SU-DHL-6 (cell line): Measurements from ENCODE around the gene PSMF1.
A peak's percentile ranks its signal among the peaks of the same experiment; 100 is the strongest.

Experiments used
- H2AFZ ChIP-seq: fragments of 200-600 bp; sonication (generic); 2 replicates; pipeline ENCODE4 v1.6.1; 2014; ENCODE audit warnings: low read depth, mild to moderate bottlenecking, moderate library complexity, mixed read lengths, antibody characterized with exemption, low read length; ENCODE audit not compliant: severe bottlenecking
- H3F3A ChIP-seq: fragments of 200-600 bp; shearing (Covaris generic); 2 replicates; pipeline ENCODE4 v1.6.0; 2016; ENCODE audit warnings: antibody characterized with exemption, mild to moderate bottlenecking; ENCODE audit not compliant: insufficient read depth
- H3K27ac ChIP-seq: fragments of 200-600 bp; sonication (generic); 2 replicates; pipeline ENCODE4 v1.5.1; 2016; ENCODE audit warnings: low read depth, mild to moderate bottlenecking, low read length, moderate library complexity, mixed read lengths
- H3K27me3 ChIP-seq: fragments of 200-600 bp; sonication (generic), shearing (Covaris generic); 2 replicates; pipeline ENCODE4 v1.6.0; 2014; ENCODE audit warnings: mild to moderate bottlenecking, low read length
- H3K36me3 ChIP-seq: fragments of 200-600 bp; sonication (generic); 2 replicates; pipeline ENCODE4 v1.6.1; 2014; ENCODE audit warnings: mild to moderate bottlenecking, low read length, mixed read lengths
- H3K4me2 ChIP-seq: fragments of 300-600, 200-600 bp; shearing (Covaris generic), sonication (generic); 2 replicates; pipeline ENCODE4 v1.6.0; 2014; ENCODE audit warnings: low read length, low read depth, mild to moderate bottlenecking; ENCODE audit not compliant: poor library complexity, severe bottlenecking
- H3K4me3 ChIP-seq: fragments of 200-600 bp; sonication (generic); 2 replicates; pipeline ENCODE4 v1.5.1; 2014; ENCODE audit warnings: antibody characterized with exemption, low read length, mild to moderate bottlenecking, mixed read lengths; ENCODE audit not compliant: insufficient read depth, poor library complexity, severe bottlenecking
- H3K79me2 ChIP-seq: fragments of 200-600 bp; sonication (generic); 2 replicates; pipeline ENCODE4 v1.6.1; 2014; ENCODE audit warnings: mild to moderate bottlenecking, low read length, moderate library complexity; ENCODE audit not compliant: insufficient read depth
- H3K9ac ChIP-seq: fragments of 200-600 bp; sonication (generic); 2 replicates; pipeline ENCODE4 v1.7.0; 2014; ENCODE audit warnings: mild to moderate bottlenecking, low read length
- H3K9me2 ChIP-seq: fragments of 200-600 bp; sonication (generic); replicated peaks from 2 replicates; pipeline ENCODE4 v1.6.1; 2014; ENCODE audit warnings: low read length; ENCODE audit not compliant: insufficient read depth
- H3K9me3 ChIP-seq: fragments of 200-600 bp; sonication (generic); 2 replicates; pipeline ENCODE4 v1.6.1; 2014; ENCODE audit warnings: low read length, mixed read lengths; ENCODE audit not compliant: insufficient read depth
- H4K20me1 ChIP-seq: fragments of 200-600 bp; sonication (generic); 2 replicates; pipeline ENCODE4 v1.6.1; 2014; ENCODE audit warnings: low read depth, mild to moderate bottlenecking, antibody characterized with exemption, low read length, moderate library complexity, mixed read lengths
- EZH2phosphoT487 ChIP-seq: fragments of 200-600 bp; sonication (generic), shearing (Covaris generic); conservative IDR thresholded peaks from 2 replicates; pipeline ENCODE4 v1.6.1; 2018; ENCODE audit warnings: mild to moderate bottlenecking, antibody characterized with exemption, low read length, moderate library complexity, mixed read lengths
- TF ChIP-seq, protein P1 (sequence below): fragments of 200-600 bp; sonication (generic); IDR thresholded peaks from one replicate; pipeline ENCODE4 v1.5.1; 2017; ENCODE audit warnings: antibody characterized with exemption, mild to moderate bottlenecking, low read length, moderate library complexity; ENCODE audit not compliant: insufficient read depth, poor library complexity, severe bottlenecking

PSMF1 gene

DNA sequence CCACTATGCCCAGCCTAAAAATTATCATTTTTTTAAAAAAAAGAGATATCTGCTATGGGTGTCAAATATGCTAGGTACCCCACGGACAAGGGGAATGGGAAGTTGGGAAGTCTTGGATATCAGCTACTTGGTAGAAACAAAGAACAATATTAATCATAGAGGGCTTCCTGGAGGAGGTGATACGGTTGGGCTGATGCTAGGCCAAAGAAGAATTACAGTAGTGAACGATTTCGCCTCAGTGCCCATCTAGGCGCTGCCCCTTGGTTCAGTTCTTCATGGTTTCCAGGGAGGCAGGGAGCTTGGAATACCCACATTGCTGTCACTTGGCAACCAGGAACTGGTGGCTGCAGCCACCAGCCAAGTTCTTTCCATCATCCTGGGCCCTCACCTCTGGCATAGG lies 5.5 kb upstream of the PSMF1 start:
- Histone ChIP-seq H3K27me3 (no peaks in the 10 kb centered on the region), H2AFZ (no peak overlapping the region), H3F3A (no peaks in the 10 kb centered on the region), H3K9me3 (no peaks in the 10 kb centered on the region), H3K4me2 (no peak overlapping the region), H3K9ac (no peak overlapping the region), H3K36me3 (no peaks in the 10 kb centered on the region), H3K79me2 (no peaks in the 10 kb centered on the region), H3K27ac (no peak overlapping the region), H3K4me3 (no peak overlapping the region), H4K20me1 (no peaks in the 10 kb centered on the region), H3K9me2 (no peaks in the 10 kb centered on the region)
- TF ChIP-seq EZH2phosphoT487, result no peak
- TF ChIP-seq, protein P1, sequence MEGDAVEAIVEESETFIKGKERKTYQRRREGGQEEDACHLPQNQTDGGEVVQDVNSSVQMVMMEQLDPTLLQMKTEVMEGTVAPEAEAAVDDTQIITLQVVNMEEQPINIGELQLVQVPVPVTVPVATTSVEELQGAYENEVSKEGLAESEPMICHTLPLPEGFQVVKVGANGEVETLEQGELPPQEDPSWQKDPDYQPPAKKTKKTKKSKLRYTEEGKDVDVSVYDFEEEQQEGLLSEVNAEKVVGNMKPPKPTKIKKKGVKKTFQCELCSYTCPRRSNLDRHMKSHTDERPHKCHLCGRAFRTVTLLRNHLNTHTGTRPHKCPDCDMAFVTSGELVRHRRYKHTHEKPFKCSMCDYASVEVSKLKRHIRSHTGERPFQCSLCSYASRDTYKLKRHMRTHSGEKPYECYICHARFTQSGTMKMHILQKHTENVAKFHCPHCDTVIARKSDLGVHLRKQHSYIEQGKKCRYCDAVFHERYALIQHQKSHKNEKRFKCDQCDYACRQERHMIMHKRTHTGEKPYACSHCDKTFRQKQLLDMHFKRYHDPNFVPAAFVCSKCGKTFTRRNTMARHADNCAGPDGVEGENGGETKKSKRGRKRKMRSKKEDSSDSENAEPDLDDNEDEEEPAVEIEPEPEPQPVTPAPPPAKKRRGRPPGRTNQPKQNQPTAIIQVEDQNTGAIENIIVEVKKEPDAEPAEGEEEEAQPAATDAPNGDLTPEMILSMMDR, result no peak

DNA sequence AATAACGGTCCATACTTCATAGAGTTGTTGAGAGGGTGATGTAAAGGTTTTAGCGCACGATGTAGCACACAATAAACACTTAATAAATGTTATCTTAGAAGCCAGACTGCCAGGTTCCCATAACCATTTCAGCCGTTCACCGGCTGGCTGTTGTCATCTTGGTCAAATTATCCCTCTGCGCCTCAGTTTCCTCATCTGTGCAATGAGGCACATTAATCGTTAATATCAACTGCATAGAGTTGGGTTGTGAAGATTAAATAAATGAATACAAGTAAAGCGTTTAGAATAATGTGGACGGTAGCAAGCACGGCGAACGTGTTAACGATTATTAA lies 432 bp upstream of the PSMF1 start:
- Histone ChIP-seq H3K9me2 (no peaks in the 10 kb centered on the region), H3K4me3 (peak overlapping the region; percentile 85), H3K9ac (peak overlapping the region; percentile 80), H4K20me1 (no peaks in the 10 kb centered on the region), H3K4me2 (peak overlapping the region; percentile 97), H3K9me3 (no peaks in the 10 kb centered on the region), H3K79me2 (peaks cover 45% of the 10 kb centered on the region), H3K36me3 (no peaks in the 10 kb centered on the region), H3K27me3 (no peaks in the 10 kb centered on the region), H3F3A (no peaks in the 10 kb centered on the region), H3K27ac (no peak overlapping the region), H2AFZ (peak overlapping the region; percentile 65)
- no peak for TF ChIP-seq EZH2phosphoT487
- TF ChIP-seq, protein P1, result no peak

DNA sequence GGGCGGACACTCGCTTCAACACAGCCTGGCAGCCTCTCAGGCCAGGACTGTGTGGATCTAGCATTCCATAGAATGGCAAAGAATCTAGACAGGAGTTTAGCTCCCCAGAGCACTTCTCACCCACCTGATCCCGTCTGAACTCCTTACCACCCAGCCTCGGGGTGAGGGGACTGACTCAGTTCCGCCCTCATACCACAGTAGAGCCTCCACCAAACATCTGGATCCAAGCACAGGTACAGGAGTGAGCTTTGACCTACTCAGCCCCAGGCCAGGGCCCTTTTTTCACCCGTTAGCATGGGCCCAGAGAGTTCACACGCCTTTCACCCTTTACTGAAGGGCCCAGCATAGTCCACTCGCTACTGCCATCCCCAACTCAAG lies 715 bp downstream of the PSMF1 start:
- H3K36me3 ChIP-seq, result 0 out of 2 replicates have a peak, but pooled peaks cover 6% of the 10 kb centered on the region
- no peaks in the 10 kb centered on the region for H3F3A ChIP-seq
- peak overlapping the region; percentile 78 for H2AFZ ChIP-seq
- no peaks in the 10 kb centered on the region for H3K9me2 ChIP-seq
- TF ChIP-seq, protein P1, result no peak
- no peak for TF ChIP-seq EZH2phosphoT487
- peak overlapping the region; percentile 85 for H3K4me3 ChIP-seq
- H3K79me2 ChIP-seq, result peaks cover 56% of the 10 kb centered on the region
- no peaks in the 10 kb centered on the region for H3K9me3 ChIP-seq
- peak overlapping the region; percentile 94 for H3K4me2 ChIP-seq
- no peaks in the 10 kb centered on the region for H3K27me3 ChIP-seq
- no peaks in the 10 kb centered on the region for H4K20me1 ChIP-seq
- H3K9ac ChIP-seq, result peak overlapping the region; percentile 80
- H3K27ac ChIP-seq, result no peak overlapping the region
